Activated CD8-positive, alpha-beta memory T cell treated with anti-CD3 and anti-CD28 coated beads for 24 hours (primary cell): ENCODE measurements around the gene CH25H.

ENCODE experiments used
- DNase-seq: peaks from one replicate; pipeline ENCODE4 v3.0.0-alpha.2; 2020

The CH25H gene

GRCh38 chr10:89228962-89229361 lies 21.8 kb upstream of the CH25H start:
- DNase-seq: no peak

- no peak for DNase-seq
Observed at GRCh38 chr10:89228146-89228545, 21.0 kb upstream of the CH25H start.

GRCh38 chr10:89226891-89227290 lies 19.8 kb upstream of the CH25H start:
- no peak for DNase-seq

GRCh38 chr10:89224739-89225443 lies 17.8 kb upstream of the CH25H start:
- no peak for DNase-seq

GRCh38 chr10:89221919-89222318 lies 14.8 kb upstream of the CH25H start:
- no peak for DNase-seq

- DNase-seq: no peak
Observed at GRCh38 chr10:89219513-89220218, 12.5 kb upstream of the CH25H start.

- peak; percentile 79 for DNase-seq
Observed at GRCh38 chr10:89217057-89217990, 10.2 kb upstream of the CH25H start.

- no peak for DNase-seq
Observed at GRCh38 chr10:89216056-89216455, 8.9 kb upstream of the CH25H start.

- no peak for DNase-seq
Observed at GRCh38 chr10:89215511-89215910, 8.4 kb upstream of the CH25H start.

- DNase-seq: no peak
Observed at GRCh38 chr10:89214566-89215165, 7.5 kb upstream of the CH25H start.

GRCh38 chr10:89213191-89213808 lies 6.2 kb upstream of the CH25H start:
- DNase-seq: no peak

- no peak for DNase-seq
Observed at GRCh38 chr10:89210794-89211425, 3.8 kb upstream of the CH25H start.

- no peak for DNase-seq
Observed at GRCh38 chr10:89209718-89210117, 2.6 kb upstream of the CH25H start.

GRCh38 chr10:89207801-89208551 lies 859 bp upstream of the CH25H start:
- DNase-seq: peak; percentile 74

GRCh38 chr10:89206402-89207180 lies 526 bp downstream of the CH25H start:
- peak; percentile 79 for DNase-seq

GRCh38 chr10:89204621-89205185 lies 2.4 kb downstream of the CH25H start:
- DNase-seq: no peak

GRCh38 chr10:89203237-89203636 lies 3.9 kb downstream of the CH25H start:
- no peak for DNase-seq

- no peak for DNase-seq
Observed at GRCh38 chr10:89202033-89202425, 5.1 kb downstream of the CH25H start.

GRCh38 chr10:89201345-89202032 lies 5.6 kb downstream of the CH25H start:
- DNase-seq: no peak

GRCh38 chr10:89197473-89197872 lies 9.6 kb downstream of the CH25H start:
- no peak for DNase-seq
